ENCODE data around the gene PLEKHM1. TPM values are rescaled to one million over a fixed set of nuclear protein-coding genes. Genes with fewer than 3 reads are reported as not detected.

Gene PLEKHM1
- total RNA-seq, 1 donor from 2014 or later, result 35.6 TPM

- no peaks in the 10 kb centered on the region for H3K27me3 Mint-ChIP-seq (ENCODE audit: insufficient read depth)
- H3K4me3 Mint-ChIP-seq, result peak within 1 kb of the TSS; percentile 79
- no peak for DNase-seq (ENCODE audit: low spot score)
- intact Hi-C loops (cut with micrococcal nuclease), result no loop called here
- peaks cover 3% of the 10 kb centered on the region for H3K36me3 Mint-ChIP-seq (ENCODE audit: low read depth)
- H3K9me3 Mint-ChIP-seq, result no peaks in the 10 kb centered on the region
- H3K4me1 Mint-ChIP-seq (ENCODE audit: low read depth), result peaks cover 27% of the 10 kb centered on the region
- no peak within 1 kb of the TSS for H3K27ac Mint-ChIP-seq
Measured at GRCh38 chr17:45432405-45433158, 57.9 kb downstream of the PLEKHM1 start, which contains the start of gene ARHGAP27. Gene ARHGAP27, minus strand, starts transcription at chr17:45432870. Its CDS starts 2,591 bp downstream, at chr17:45430279.

DNA sequence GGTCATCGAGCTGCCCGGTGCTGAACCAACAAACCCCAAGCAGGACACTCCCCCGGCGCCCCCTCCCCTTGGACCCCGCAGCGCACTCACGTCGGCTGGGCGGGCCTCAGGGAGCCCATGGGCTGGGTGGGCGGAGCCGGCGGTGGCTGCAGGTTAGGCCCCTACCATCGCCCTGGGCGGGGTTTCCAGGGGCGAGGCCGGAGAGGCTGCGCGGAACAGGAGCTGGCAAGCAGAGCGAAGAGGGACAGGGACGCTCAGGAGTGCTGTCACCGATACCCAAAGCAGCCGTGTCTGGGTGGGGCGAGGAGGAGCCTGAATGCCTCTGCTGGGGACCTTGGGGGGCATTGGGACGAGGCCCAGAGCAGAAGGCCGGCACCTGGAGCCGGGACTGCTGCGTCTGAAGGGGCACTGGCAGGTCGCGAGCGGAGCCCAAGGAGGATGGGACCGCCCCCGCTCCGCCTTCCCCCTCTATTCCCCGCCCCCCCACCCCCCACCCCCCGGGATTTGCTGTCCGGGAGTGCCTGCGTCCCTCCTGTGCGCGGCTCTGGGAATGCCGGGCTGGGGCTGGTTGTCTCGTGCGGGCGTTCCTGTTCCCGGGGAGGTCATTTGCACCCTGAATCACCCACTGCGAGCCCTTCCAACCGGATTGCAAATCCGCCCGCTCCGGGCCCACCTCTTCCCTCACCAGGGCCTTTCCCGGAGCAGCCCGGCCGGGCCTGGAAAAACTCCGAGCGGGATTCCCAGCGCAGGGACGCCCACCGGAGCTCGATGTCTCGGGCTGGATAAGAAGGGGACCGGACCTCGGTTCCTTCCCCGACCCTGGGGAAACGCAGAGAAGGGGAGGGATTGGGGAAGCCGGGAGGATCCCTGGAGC lies 58.8 kb downstream of the PLEKHM1 start:
- peak; percentile 81 for DNase-seq (ENCODE audit: low spot score)
- Mint-ChIP-seq H3K27me3 (ENCODE audit: insufficient read depth) (no peaks in the 10 kb centered on the region), H3K4me1 (ENCODE audit: low read depth) (peaks cover 29% of the 10 kb centered on the region), H3K9me3 (no peaks in the 10 kb centered on the region), H3K36me3 (ENCODE audit: low read depth) (peaks cover 3% of the 10 kb centered on the region), H3K27ac (no peak overlapping the region), H3K4me3 (peak overlapping the region; percentile 79)
- intact Hi-C loops (cut with micrococcal nuclease), result no loop called here

GRCh38 chr17:45430738-45431530 lies 59.6 kb downstream of the PLEKHM1 start:
- Mint-ChIP-seq H3K27ac (no peak overlapping the region), H3K9me3 (no peaks in the 10 kb centered on the region), H3K27me3 (ENCODE audit: insufficient read depth) (no peaks in the 10 kb centered on the region), H3K36me3 (ENCODE audit: low read depth) (no peaks in the 10 kb centered on the region), H3K4me3 (peak overlapping the region; percentile 79), H3K4me1 (ENCODE audit: low read depth) (peaks cover 29% of the 10 kb centered on the region)
- intact Hi-C loops (cut with micrococcal nuclease), result no loop called here
- no peak for DNase-seq (ENCODE audit: low spot score)

DNA sequence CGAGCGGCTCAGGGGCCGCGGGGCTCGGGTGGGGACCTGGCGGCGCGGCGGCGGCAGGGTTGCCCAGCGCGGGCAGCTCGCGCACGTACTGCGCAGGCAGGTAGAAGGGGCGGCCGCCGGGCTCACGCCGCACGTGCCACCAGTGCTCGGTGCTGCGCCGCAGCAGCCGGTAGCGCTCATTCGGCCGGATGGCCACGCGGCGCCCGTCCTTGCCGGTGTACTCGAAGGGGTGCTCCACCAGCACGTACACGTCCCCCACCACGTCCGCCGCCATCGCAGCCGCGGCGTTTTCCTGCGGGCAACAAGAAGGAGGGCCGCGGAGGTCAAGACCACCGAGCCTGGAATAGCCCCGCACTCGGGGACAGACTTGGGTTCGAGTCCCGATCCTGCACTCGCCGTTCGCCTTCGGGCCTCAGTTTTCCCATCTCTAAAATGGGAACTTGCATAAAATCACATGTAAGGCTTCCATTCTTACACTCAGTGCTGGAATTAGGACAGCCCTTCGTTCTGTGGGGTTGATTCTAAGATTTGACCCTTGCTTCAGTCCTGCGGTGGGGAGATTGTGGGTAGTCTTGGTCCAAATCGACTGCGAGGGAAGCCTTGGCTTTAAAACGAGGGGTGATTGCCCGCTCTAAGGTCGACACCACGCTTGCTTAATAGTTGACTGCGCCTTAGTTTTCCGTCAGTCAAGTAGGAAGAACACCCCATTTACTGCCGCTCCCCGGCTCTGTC lies 60.3 kb downstream of the PLEKHM1 start:
- Mint-ChIP-seq H3K9me3 (no peaks in the 10 kb centered on the region), H3K27ac (no peak overlapping the region), H3K36me3 (ENCODE audit: low read depth) (no peaks in the 10 kb centered on the region), H3K4me1 (ENCODE audit: low read depth) (peaks cover 29% of the 10 kb centered on the region), H3K4me3 (peak overlapping the region; percentile 79), H3K27me3 (ENCODE audit: insufficient read depth) (no peaks in the 10 kb centered on the region)
- DNase-seq (ENCODE audit: low spot score), result no peak
- intact Hi-C loops (cut with micrococcal nuclease), result no loop called here

- intact Hi-C loops (cut with micrococcal nuclease), result loop anchor here (2.0 to 10.0 kb wide), 3 partner anchors 65 to 163 kb away; partner anchors contain the start of gene PLEKHM1
- Mint-ChIP-seq H3K27me3 (ENCODE audit: insufficient read depth) (no peaks in the 10 kb centered on the region), H3K4me1 (ENCODE audit: low read depth) (peaks cover 29% of the 10 kb centered on the region), H3K9me3 (no peaks in the 10 kb centered on the region), H3K36me3 (ENCODE audit: low read depth) (no peaks in the 10 kb centered on the region), H3K4me3 (peak overlapping the region; percentile 51), H3K27ac (no peak overlapping the region)
- DNase-seq (ENCODE audit: low spot score), result no peak
Measured at GRCh38 chr17:45429339-45430005, 61.0 kb downstream of the PLEKHM1 start.

DNA sequence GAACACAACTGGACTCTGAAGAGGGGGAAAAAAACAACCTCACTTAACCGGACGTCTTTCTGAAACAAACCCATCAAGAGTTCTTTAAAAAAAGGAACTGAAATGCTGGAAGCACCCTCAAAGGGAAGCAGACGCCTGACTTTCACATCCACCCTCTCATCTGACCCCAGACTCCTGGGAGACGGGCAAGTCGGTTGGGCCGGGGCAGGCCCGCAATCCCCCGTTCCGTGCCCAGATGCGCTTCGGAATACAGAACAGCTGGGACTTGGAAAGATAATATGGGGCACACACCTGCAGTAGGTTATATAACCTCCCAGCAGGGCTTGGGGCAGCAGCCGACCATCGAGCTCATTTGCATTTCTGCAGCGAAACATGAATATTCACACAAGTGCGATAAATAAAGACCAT lies 61.6 kb downstream of the PLEKHM1 start:
- H3K27me3 Mint-ChIP-seq (ENCODE audit: insufficient read depth), result no peaks in the 10 kb centered on the region
- peaks cover 29% of the 10 kb centered on the region for H3K4me1 Mint-ChIP-seq (ENCODE audit: low read depth)
- H3K9me3 Mint-ChIP-seq, result no peaks in the 10 kb centered on the region
- H3K36me3 Mint-ChIP-seq (ENCODE audit: low read depth), result no peaks in the 10 kb centered on the region
- intact Hi-C loops (cut with micrococcal nuclease), result loop anchor here (1.0 to 10.0 kb wide), 4 partner anchors 19 to 164 kb away; partner anchors contain the start of gene PLEKHM1
- peak overlapping the region; percentile 51 for H3K4me3 Mint-ChIP-seq
- peak overlapping the region; percentile 52 for H3K27ac Mint-ChIP-seq
- no peak for DNase-seq (ENCODE audit: low spot score)

GRCh38 chr17:45428050-45428617 lies 62.4 kb downstream of the PLEKHM1 start:
- H3K27me3 Mint-ChIP-seq (ENCODE audit: insufficient read depth), result no peaks in the 10 kb centered on the region
- peaks cover 29% of the 10 kb centered on the region for H3K4me1 Mint-ChIP-seq (ENCODE audit: low read depth)
- peak; percentile 78 for DNase-seq (ENCODE audit: low spot score)
- peak overlapping the region; percentile 58 for H3K27ac Mint-ChIP-seq
- H3K9me3 Mint-ChIP-seq, result no peaks in the 10 kb centered on the region
- intact Hi-C loops (cut with micrococcal nuclease), result loop anchor here (1.0 to 10.0 kb wide), 4 partner anchors 18 to 165 kb away; partner anchors contain the start of gene PLEKHM1
- H3K4me3 Mint-ChIP-seq, result peak overlapping the region; percentile 51
- H3K36me3 Mint-ChIP-seq (ENCODE audit: low read depth), result peaks cover 3% of the 10 kb centered on the region

- intact Hi-C loops (cut with micrococcal nuclease), result loop anchor here (10.0 kb wide), 1 partner anchor 67 kb away; the partner anchor contains the start of gene PLEKHM1
- Mint-ChIP-seq H3K9me3 (no peaks in the 10 kb centered on the region), H3K36me3 (ENCODE audit: low read depth) (peaks cover 3% of the 10 kb centered on the region), H3K27ac (no peak overlapping the region), H3K4me1 (ENCODE audit: low read depth) (peaks cover 29% of the 10 kb centered on the region), H3K4me3 (no peak overlapping the region), H3K27me3 (ENCODE audit: insufficient read depth) (peaks cover under 1% of the 10 kb centered on the region)
- DNase-seq (ENCODE audit: low spot score), result no peak
Measured at GRCh38 chr17:45427181-45427835, 63.2 kb downstream of the PLEKHM1 start.

DNA sequence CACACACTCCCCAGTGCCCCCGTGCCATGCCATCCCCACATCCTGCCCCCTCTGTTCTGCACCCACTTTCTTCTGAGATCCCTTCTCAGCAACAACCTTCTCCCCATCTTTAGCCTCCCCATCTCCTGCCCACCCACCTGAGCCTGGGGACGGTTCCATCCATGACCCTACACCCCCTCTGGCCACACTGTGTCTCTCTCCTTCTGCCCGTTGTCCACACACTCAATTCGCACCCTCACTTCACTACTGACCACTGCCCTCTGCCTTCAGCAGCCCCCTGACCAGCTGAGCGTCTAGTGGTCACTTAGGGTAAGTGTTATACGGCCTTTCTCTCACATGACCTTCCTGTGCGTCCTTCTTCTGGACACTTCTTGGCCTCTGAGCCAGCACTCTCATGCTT lies 64.0 kb downstream of the PLEKHM1 start:
- Mint-ChIP-seq H3K27ac (no peak overlapping the region), H3K9me3 (no peaks in the 10 kb centered on the region), H3K27me3 (ENCODE audit: insufficient read depth) (peaks cover 4% of the 10 kb centered on the region), H3K4me3 (no peak overlapping the region), H3K4me1 (ENCODE audit: low read depth) (peaks cover 29% of the 10 kb centered on the region), H3K36me3 (ENCODE audit: low read depth) (peaks cover 3% of the 10 kb centered on the region)
- no peak for DNase-seq (ENCODE audit: low spot score)
- intact Hi-C loops (cut with micrococcal nuclease), result loop anchor here (10.0 kb wide), 1 partner anchor 68 kb away; the partner anchor contains the start of gene PLEKHM1

GRCh38 chr17:45425984-45426413 lies 64.5 kb downstream of the PLEKHM1 start:
- intact Hi-C loops (cut with micrococcal nuclease), result loop anchor here (10.0 kb wide), 1 partner anchor 69 kb away; the partner anchor contains the start of gene PLEKHM1
- peaks cover 26% of the 10 kb centered on the region for H3K4me1 Mint-ChIP-seq (ENCODE audit: low read depth)
- H3K27ac Mint-ChIP-seq, result no peak overlapping the region
- H3K36me3 Mint-ChIP-seq (ENCODE audit: low read depth), result peaks cover 3% of the 10 kb centered on the region
- H3K4me3 Mint-ChIP-seq, result no peak overlapping the region
- peaks cover 5% of the 10 kb centered on the region for H3K27me3 Mint-ChIP-seq (ENCODE audit: insufficient read depth)
- no peak for DNase-seq (ENCODE audit: low spot score)
- no peaks in the 10 kb centered on the region for H3K9me3 Mint-ChIP-seq
